GM15510 (cell line): ENCODE results near the gene STC2.

Source experiments
- POLR2A ChIP-seq: IDR thresholded peaks from 3 replicates; pipeline ENCODE4 v1.6.1; 2011; ENCODE audit warnings: borderline replicate concordance; ENCODE audit not compliant: insufficient read length; ENCODE audit errors: extremely low read depth

Gene STC2

GRCh38 chr5:173310861-173311785, 17.1 kb downstream of the STC2 start:
- no peak for TF ChIP-seq POLR2A

- TF ChIP-seq POLR2A = no peak
Observed at GRCh38 chr5:173310218-173310769, 17.9 kb downstream of the STC2 start.

GRCh38 chr5:173309731-173310130, 18.5 kb downstream of the STC2 start:
- no peak for TF ChIP-seq POLR2A

GRCh38 chr5:173308226-173308625, 20.0 kb downstream of the STC2 start:
- no peak for TF ChIP-seq POLR2A

GRCh38 chr5:173307695-173308094, 20.5 kb downstream of the STC2 start:
- TF ChIP-seq POLR2A = no peak

GRCh38 chr5:173306695-173307094, 21.5 kb downstream of the STC2 start:
- no peak for TF ChIP-seq POLR2A

- TF ChIP-seq POLR2A = no peak
Observed at GRCh38 chr5:173304591-173304988, 23.6 kb downstream of the STC2 start.

- TF ChIP-seq POLR2A = no peak
Observed at GRCh38 chr5:173303878-173304590, 24.2 kb downstream of the STC2 start.

GRCh38 chr5:173302546-173303155, 25.6 kb downstream of the STC2 start:
- no peak for TF ChIP-seq POLR2A

GRCh38 chr5:173301695-173302545, 26.3 kb downstream of the STC2 start:
- TF ChIP-seq POLR2A = no peak

GRCh38 chr5:173300389-173301047, 27.7 kb downstream of the STC2 start:
- no peak for TF ChIP-seq POLR2A

- no peak for TF ChIP-seq POLR2A
Observed at GRCh38 chr5:173299820-173300219, 28.4 kb downstream of the STC2 start.

GRCh38 chr5:173298213-173298926, 29.8 kb downstream of the STC2 start:
- TF ChIP-seq POLR2A = no peak

GRCh38 chr5:173297813-173298212, 30.4 kb downstream of the STC2 start:
- TF ChIP-seq POLR2A = no peak
